ENCODE results near the gene SMYD3. TPM values are rescaled to one million over a fixed set of nuclear protein-coding genes. Genes with fewer than 3 reads are reported as not detected.

SMYD3 gene
- total and polyA plus RNA-seq, 2 of the 4 experiments (the other 2 are of a cell fraction): 26.5 to 37.6 TPM

- Histone ChIP-seq H3K4ac (ENCODE audit: low read depth, low read length) (no peak overlapping the region), H4K5ac (ENCODE audit: low read depth, low read length) (no peak overlapping the region), H2BK120ac (ENCODE audit: low read depth, low read length) (no peak overlapping the region), H3K4me3 (ENCODE audit: insufficient read depth, low read depth, low read length) (no peak overlapping the region), H3K36me3 (ENCODE audit: control insufficient read depth, insufficient read depth, low read length) (no peaks in the 10 kb centered on the region), H2BK20ac (ENCODE audit: low read depth, low read length) (no peak overlapping the region), H3K23ac (ENCODE audit: low read depth, low read length) (no peak overlapping the region), H4K91ac (ENCODE audit: insufficient read depth, low read depth, low read length) (no peak overlapping the region), H3K27ac (ENCODE audit: insufficient read depth, low read length) (no peak overlapping the region), H3K79me1 (ENCODE audit: low read depth in 1 of 2, low read length in 2 of 2) (no peaks in the 10 kb centered on the region), H3K14ac (replicated peaks; ENCODE audit: low read depth, low read length) (no peak overlapping the region), H3K56ac (ENCODE audit: extremely low read depth, insufficient read depth, low read length) (no peak overlapping the region), H2AK5ac (ENCODE audit: low read depth, low read length) (no peak overlapping the region), H4K8ac (ENCODE audit: low read depth in 2 of 2, low read length in 2 of 2) (no peak overlapping the region), H2AFZ (replicated peaks; ENCODE audit: low read length, poor library complexity) (no peak overlapping the region), H3K9ac (ENCODE audit: low read depth, low read length) (no peak overlapping the region), H3K4me1 (ENCODE audit: control insufficient read depth, insufficient read depth, low read length) (no peaks in the 10 kb centered on the region), H3K18ac (ENCODE audit: low read depth, low read length) (no peak overlapping the region), H4K20me1 (ENCODE audit: insufficient read depth, low read length) (no peaks in the 10 kb centered on the region), H3K9me3 (ENCODE audit: control insufficient read depth, insufficient read depth, low read length) (peaks cover 38% of the 10 kb centered on the region), H2AK9ac (replicated peaks; ENCODE audit: low read depth, low read length, poor library complexity) (peak overlapping the region; percentile 70), H3K9me1 (ENCODE audit: insufficient read depth, low read length) (no peaks in the 10 kb centered on the region), H2BK15ac (ENCODE audit: low read depth, low read length) (no peak overlapping the region), H3K27me3 (ENCODE audit: control insufficient read depth, insufficient read depth, low read length) (peaks cover 2% of the 10 kb centered on the region; the same call in 1 of the 2 replicates), H3K4me2 (ENCODE audit: low read depth, low read length) (no peak overlapping the region), H2BK5ac (ENCODE audit: low read depth, low read length, poor library complexity, severe bottlenecking) (no peak overlapping the region)
- in situ Hi-C loops (cut with MboI; ENCODE audit: low sequenced_read_pairs) (no loop called here), intact Hi-C loops (cut with micrococcal nuclease) (no loop called here), dilution Hi-C loops (cut with HindIII; ENCODE audit: low sequenced_read_pairs, unreplicated experiment) (no loop called here)
- CTCF ChIA-PET: no interaction called here
- no TSS peak for BruUV-seq (replicated peaks)
- TF ChIP-seq RFX5 (IDR thresholded peaks at IDR 0.05; ENCODE audit: low read depth, low read length) (no peak), RAD21 (IDR thresholded peaks at IDR 0.05; ENCODE audit: low read length) (no peak), CHD1 (IDR thresholded peaks at IDR 0.05; ENCODE audit: low read depth, low read length) (no peak), BHLHE40 (IDR thresholded peaks at IDR 0.05; ENCODE audit: low read depth, low read length) (no peak)
- no peak for DNase-seq
- ATAC-seq (ENCODE audit: low read depth): no peak
- POLR2A ChIA-PET (ENCODE audit: unreplicated experiment): no interaction called here
- 95% methylated on average over 4 of the region's 17 CpGs; no CpG with 5 or more reads in 1 of the 2 experiments for WGBS, 2 experiments (ENCODE audit: extremely low coverage in 2 of 2, insufficient read length in 1 of 2)
These were observed 11.6 kb upstream of the SMYD3 start for GRCh38 chr1:246518456-246519205.
